GM18909 (cell line): ENCODE results near the gene NIPAL3.
"Not testable (repeated sequence)": the region's sequence is repeated elsewhere in the genome, so short reads cannot be mapped to it uniquely, and the experiment has no call there.

Experiments
- ATAC-seq: cut with Tn5 transposase; IDR thresholded peaks from one replicate; pipeline ENCODE4 v1.9.1; 2021; ENCODE audit warnings: mild to moderate bottlenecking; ENCODE audit not compliant: unreplicated experiment, poor library complexity

NIPAL3 gene

GRCh38 chr1:24507405-24507804 lies 91.8 kb downstream of the NIPAL3 start:
- no peak for ATAC-seq

- no peak for ATAC-seq
Measured at GRCh38 chr1:24508911-24509310, 93.3 kb downstream of the NIPAL3 start.

- ATAC-seq: no peak
Measured at GRCh38 chr1:24513706-24514105, 98.1 kb downstream of the NIPAL3 start.

DNA sequence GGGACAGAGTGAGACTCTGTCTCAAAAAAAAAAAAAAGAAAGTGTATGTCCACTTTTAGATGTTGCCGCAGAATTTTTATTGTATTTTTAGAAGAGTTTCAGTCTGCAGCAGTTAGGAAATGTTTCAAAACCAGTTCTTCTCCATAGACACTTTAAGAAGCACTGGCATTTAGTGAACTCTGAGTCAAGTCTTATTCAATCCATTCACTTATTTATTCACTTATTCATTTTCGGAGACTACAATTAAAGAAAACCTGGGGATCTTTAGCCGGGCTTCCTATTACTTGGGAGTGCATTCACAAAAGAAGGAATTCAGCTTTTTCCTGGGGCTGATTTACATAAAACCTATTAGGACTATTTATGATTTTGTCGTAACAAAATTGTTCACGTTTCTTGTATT lies 99.3 kb downstream of the NIPAL3 start:
- ATAC-seq: no peak

- ATAC-seq: not testable (repeated sequence)
Measured at GRCh38 chr1:24515671-24516209, 100.1 kb downstream of the NIPAL3 start.

DNA sequence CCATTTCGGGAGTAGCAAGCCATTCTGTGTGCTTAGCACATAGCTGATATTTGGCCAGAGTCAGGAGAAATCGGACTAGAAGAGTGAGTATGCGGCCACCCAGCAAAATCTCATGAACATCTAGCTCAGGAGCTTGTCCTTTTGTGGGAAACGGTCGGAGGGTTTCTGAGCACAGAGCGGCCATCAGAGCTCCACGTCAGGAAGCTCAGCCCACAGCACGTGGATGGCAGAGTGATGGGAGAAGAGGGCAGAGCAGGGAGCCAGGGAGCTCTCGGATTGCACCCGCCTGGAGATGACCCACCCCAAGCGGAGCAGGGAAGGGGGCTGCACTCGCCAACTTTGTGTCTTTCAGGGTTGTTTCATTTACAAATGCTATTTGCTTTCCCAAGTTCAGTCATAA lies 100.9 kb downstream of the NIPAL3 start:
- no peak for ATAC-seq

GRCh38 chr1:24517898-24518297 lies 102.3 kb downstream of the NIPAL3 start:
- no peak for ATAC-seq

DNA sequence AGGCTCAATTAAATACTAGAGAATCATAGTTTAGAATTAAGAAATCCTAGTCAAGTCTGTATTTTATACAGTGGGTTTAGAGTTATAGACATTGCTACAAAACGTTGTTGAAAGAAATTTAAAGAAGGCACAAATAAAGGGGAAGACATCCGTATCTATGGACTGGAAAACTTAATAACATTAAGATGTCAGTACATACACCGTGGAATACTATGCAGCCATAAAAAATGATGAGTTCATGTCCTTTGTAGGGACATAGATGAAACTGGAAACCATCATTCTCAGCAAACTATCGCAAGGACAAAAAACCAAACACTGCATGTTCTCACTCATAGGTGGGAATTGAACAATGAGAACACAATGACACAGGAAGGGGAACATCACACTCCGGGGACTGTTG lies 104.7 kb downstream of the NIPAL3 start:
- not testable (repeated sequence) for ATAC-seq
